ENCODE measurements around the gene AMH.

GRCh38 chr19:2255112-2255845 is 6.2 kb downstream of the AMH start:
- no peak for TF ChIP-seq POLR2A (IDR thresholded peaks at IDR 0.05)
- TF ChIP-seq CTCF (IDR thresholded peaks at IDR 0.05) = no peak

All from tibial nerve (tissue), 3 donors.